GM23248 (cell line): ENCODE data around the gene STIM2. TPM values are rescaled to one million over a fixed set of nuclear protein-coding genes. Genes with fewer than 3 reads are reported as not detected.

Source experiments
- DNase-seq: peaks from one replicate; pipeline ENCODE4 v3.0.0-alpha.2; 2015
- H2AFZ ChIP-seq: fragments of 200-600 bp; sonication (generic); 2 replicates; pipeline ENCODE4 v1.6.1; 2016; ENCODE audit warnings: antibody characterized with exemption
- H3F3A ChIP-seq: fragments of 200-600 bp; sonication (generic); 2 replicates; pipeline ENCODE4 v1.6.1; 2016; ENCODE audit warnings: mild to moderate bottlenecking, antibody characterized with exemption, mixed run types; ENCODE audit not compliant: insufficient read depth
- H3K27ac ChIP-seq: fragments of 200-600 bp; sonication (generic); 2 replicates; pipeline ENCODE4 v1.5.1; 2016; ENCODE audit warnings: mild to moderate bottlenecking
- H3K27me3 ChIP-seq: fragments of 200-600 bp; sonication (generic); replicated peaks from 2 replicates; pipeline ENCODE4 v1.6.1; 2016; ENCODE audit warnings: mild to moderate bottlenecking; ENCODE audit not compliant: insufficient read depth
- H3K36me3 ChIP-seq: fragments of 200-600 bp; sonication (generic); 2 replicates; pipeline ENCODE4 v1.6.1; 2016; ENCODE audit warnings: low read depth, mild to moderate bottlenecking
- H3K4me1 ChIP-seq: fragments of 200-600 bp; sonication (generic); 2 replicates; pipeline ENCODE4 v1.6.1; 2016; ENCODE audit warnings: mild to moderate bottlenecking; ENCODE audit not compliant: insufficient read depth
- H3K4me2 ChIP-seq: fragments of 200-600 bp; sonication (generic); one replicate; pipeline ENCODE4 v1.6.1; 2016; ENCODE audit warnings: mild to moderate bottlenecking; ENCODE audit not compliant: unreplicated experiment
- H3K4me3 ChIP-seq: fragments of 200-600 bp; sonication (generic); 2 replicates; pipeline ENCODE4 v1.5.1; 2016; ENCODE audit warnings: mild to moderate bottlenecking
- H3K79me2 ChIP-seq: fragments of 200-600 bp; sonication (generic); 2 replicates; pipeline ENCODE4 v1.6.1; 2016; ENCODE audit warnings: mild to moderate bottlenecking; ENCODE audit not compliant: insufficient read depth
- H3K9ac ChIP-seq: fragments of 200-600 bp; sonication (generic); 2 replicates; pipeline ENCODE4 v1.6.1; 2016; ENCODE audit warnings: mild to moderate bottlenecking
- H3K9me2 ChIP-seq: fragments of 200-600 bp; sonication (generic); 2 replicates; pipeline ENCODE4 v1.6.1; 2016; ENCODE audit warnings: mixed run types, mild to moderate bottlenecking, moderate library complexity; ENCODE audit not compliant: insufficient read depth
- H3K9me3 ChIP-seq: fragments of 200-600 bp; sonication (generic); one replicate; pipeline ENCODE4 v1.6.1; 2017; ENCODE audit warnings: low read depth
- H4K20me1 ChIP-seq: fragments of 200-600 bp; sonication (generic); 2 replicates; pipeline ENCODE4 v1.6.0; 2016; ENCODE audit not compliant: insufficient read depth
- EZH2 ChIP-seq: fragments of 200-600 bp; sonication (generic); IDR thresholded peaks from 2 replicates; pipeline ENCODE4 v1.6.1; 2018; ENCODE audit warnings: antibody characterized with exemption, mild to moderate bottlenecking; ENCODE audit not compliant: insufficient read depth, poor library complexity, severe bottlenecking
- EZH2phosphoT487 ChIP-seq: fragments of 200-600 bp; sonication (generic); IDR thresholded peaks from 2 replicates; pipeline ENCODE4 v1.6.1; 2018; ENCODE audit warnings: antibody characterized with exemption, moderate library complexity, mild to moderate bottlenecking, low read depth; ENCODE audit not compliant: insufficient read depth
- WGBS, 2 experiments: methylation state at CpG; one replicate each; pipeline ENCODE4 v1.1.6; 2015 to 2017; ENCODE audit warnings: low lambda C conversion rate in 2 of 2, low coverage in 1 of 2; ENCODE audit errors: missing lambda C conversion rate in 2 of 2; 5-methylcytosine and 5-hydroxymethylcytosine counted together
- in situ Hi-C: fragments of 300-500 bp; cut with MboI; formaldehyde crosslinking; loops from 2 replicates; pipeline ENCODE4 v1.15.0; 2020
- polyA plus RNA-seq: library from polyadenylated mRNA; unstranded; fragments of >200 nt; fragmentation: Nextera tagmentation; extraction: Ambion mirVana; gene quantifications from 2 replicates; pipeline ENCODE4 v1.2.1, GENCODE V29; 2016
- total RNA-seq: library from RNA; depleted of rRNA; stranded (reverse); fragments of >200 nt; shearing (Covaris generic); gene quantifications from 2 replicates; pipeline ENCODE4 v1.2.3, GENCODE V29; 2014

Gene STIM2
- total and polyA plus RNA-seq, 2 experiments from 2014 or later = 10.8 to 13.8 TPM

DNA sequence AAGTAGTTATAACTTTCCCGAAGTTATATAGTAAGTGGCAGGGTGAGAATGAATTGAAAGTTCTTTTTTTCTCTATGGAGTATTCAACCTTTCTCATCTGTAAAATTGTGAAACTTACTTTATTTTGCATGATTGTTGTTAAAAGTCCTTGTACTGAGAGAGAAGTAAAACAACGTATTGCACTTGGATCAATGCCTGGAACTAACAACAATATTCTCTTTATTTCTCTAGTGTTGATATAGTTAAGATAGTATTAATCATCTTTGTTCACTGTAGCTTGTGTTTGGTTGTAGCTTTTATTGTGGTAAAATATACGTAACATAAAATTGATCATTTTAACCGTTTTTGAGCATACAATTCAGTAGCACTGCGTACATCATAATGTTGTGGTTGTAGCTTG lies 48.7 kb downstream of the STIM2 start:
- Histone ChIP-seq H3K79me2 (peaks cover 69% of the 10 kb centered on the region), H3K4me1 (peaks cover 15% of the 10 kb centered on the region; the same call in 1 of the 2 replicates), H3K4me2 (no peak overlapping the region), H3K27ac (no peak overlapping the region), H3F3A (no peaks in the 10 kb centered on the region), H3K36me3 (no peaks in the 10 kb centered on the region), H3K27me3 (no peaks in the 10 kb centered on the region), H2AFZ (no peak overlapping the region), H3K9me3 (no peaks in the 10 kb centered on the region), H3K9ac (no peak overlapping the region), H4K20me1 (no peaks in the 10 kb centered on the region), H3K9me2 (no peaks in the 10 kb centered on the region; the same call in 1 of the 2 replicates), H3K4me3 (no peak overlapping the region)
- in situ Hi-C loops = no loop called here
- no peak for DNase-seq
- 89 to 92% methylated on average over 5 of the region's 5 CpGs for WGBS, 2 experiments
- TF ChIP-seq EZH2phosphoT487 (no peak), EZH2 (no peak)

DNA sequence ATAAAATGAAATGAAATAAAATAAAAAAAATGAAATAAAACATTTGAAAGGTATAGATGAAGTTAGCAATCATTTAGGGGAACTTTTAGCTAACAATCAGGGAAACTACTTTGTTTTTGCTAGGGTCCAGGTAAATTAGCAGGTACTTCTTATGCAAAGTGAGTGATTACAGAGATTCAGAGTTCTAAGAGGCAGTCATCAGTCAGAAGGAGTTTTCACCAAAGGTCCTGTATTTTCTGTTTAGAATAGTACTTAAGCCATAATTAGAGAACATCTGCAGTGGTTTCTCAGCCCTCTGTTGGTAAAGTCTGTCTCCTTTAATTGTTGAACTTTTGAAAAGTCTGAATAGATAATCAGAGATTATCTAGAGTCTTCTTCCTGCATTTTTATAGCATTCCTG lies 50.6 kb downstream of the STIM2 start:
- no peak overlapping the region for H3K4me3 ChIP-seq
- in situ Hi-C loops = no loop called here
- no peak overlapping the region for H3K4me2 ChIP-seq
- no peaks in the 10 kb centered on the region for H3K36me3 ChIP-seq
- no peak overlapping the region for H2AFZ ChIP-seq
- no peaks in the 10 kb centered on the region; the same call in 1 of the 2 replicates for H3K9me2 ChIP-seq
- H4K20me1 ChIP-seq = no peaks in the 10 kb centered on the region
- H3K79me2 ChIP-seq = peaks cover 64% of the 10 kb centered on the region
- no peak for DNase-seq
- H3K4me1 ChIP-seq = peaks cover 15% of the 10 kb centered on the region; the same call in 1 of the 2 replicates
- H3K27me3 ChIP-seq = no peaks in the 10 kb centered on the region
- H3F3A ChIP-seq = no peaks in the 10 kb centered on the region
- no peaks in the 10 kb centered on the region for H3K9me3 ChIP-seq
- no peak overlapping the region for H3K27ac ChIP-seq
- no peak for TF ChIP-seq EZH2phosphoT487
- TF ChIP-seq EZH2 = no peak
- no peak overlapping the region for H3K9ac ChIP-seq

DNA sequence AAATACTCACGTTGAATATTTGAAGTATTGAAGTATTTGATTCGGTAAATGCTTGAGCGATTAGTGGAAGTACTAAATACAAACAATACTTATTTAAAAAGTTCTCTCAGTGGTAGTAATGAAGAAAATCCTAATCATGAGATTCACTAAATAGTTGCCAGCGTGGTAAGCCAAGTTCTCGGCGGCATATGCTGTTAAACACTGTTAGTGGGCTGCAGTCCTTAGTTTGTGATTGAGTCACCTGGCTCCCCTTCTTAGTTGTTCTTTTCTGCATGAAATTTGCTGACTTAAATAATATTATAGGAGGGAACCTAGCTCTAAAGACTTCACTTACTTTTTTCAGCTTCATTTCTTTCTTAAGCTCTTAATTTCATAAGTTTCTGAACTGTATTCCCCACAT lies 51.4 kb downstream of the STIM2 start:
- H3K9ac ChIP-seq = no peak overlapping the region
- no peaks in the 10 kb centered on the region for H4K20me1 ChIP-seq
- peak overlapping the region; percentile 38 for H3K4me2 ChIP-seq
- 15 to 27% methylated on average over 6 of the region's 6 CpGs for WGBS, 2 experiments
- peak overlapping the region; percentile 45; the same call in 1 of the 2 replicates for H2AFZ ChIP-seq
- no peaks in the 10 kb centered on the region; the same call in 1 of the 2 replicates for H3K9me2 ChIP-seq
- H3K27me3 ChIP-seq = no peaks in the 10 kb centered on the region
- peak; percentile 29 for DNase-seq
- no peak overlapping the region for H3K4me3 ChIP-seq
- no peaks in the 10 kb centered on the region for H3K9me3 ChIP-seq
- peaks cover 15% of the 10 kb centered on the region; the same call in 1 of the 2 replicates for H3K4me1 ChIP-seq
- TF ChIP-seq EZH2 = no peak
- TF ChIP-seq EZH2phosphoT487 = no peak
- H3K79me2 ChIP-seq = peaks cover 65% of the 10 kb centered on the region
- in situ Hi-C loops = no loop called here
- no peak overlapping the region for H3K27ac ChIP-seq
- no peaks in the 10 kb centered on the region for H3F3A ChIP-seq
- H3K36me3 ChIP-seq = no peaks in the 10 kb centered on the region

DNA sequence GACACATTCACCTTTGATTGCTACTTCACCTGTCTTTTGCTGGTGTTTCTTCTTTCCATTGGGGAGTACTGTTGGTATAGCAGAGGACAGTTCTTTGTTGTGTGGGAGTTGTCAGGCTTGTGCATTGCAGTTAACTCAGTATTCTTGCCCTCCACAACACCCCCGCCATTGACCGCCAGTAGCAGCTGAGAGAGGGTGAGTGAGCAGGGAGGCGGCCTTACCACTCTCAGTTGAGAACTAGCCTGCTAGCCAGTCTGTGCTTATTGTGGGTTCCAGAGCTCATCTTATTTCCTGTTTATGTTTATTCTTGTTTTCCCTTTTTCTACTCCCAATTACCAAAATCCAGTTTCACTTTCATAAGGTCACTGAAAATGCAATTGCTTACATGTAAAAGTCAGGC lies 52.2 kb downstream of the STIM2 start:
- Histone ChIP-seq H3F3A (no peaks in the 10 kb centered on the region), H3K27me3 (no peaks in the 10 kb centered on the region), H3K9me3 (no peaks in the 10 kb centered on the region), H3K9me2 (no peaks in the 10 kb centered on the region; the same call in 1 of the 2 replicates), H3K36me3 (no peaks in the 10 kb centered on the region), H4K20me1 (no peaks in the 10 kb centered on the region), H3K27ac (no peak overlapping the region), H3K4me2 (no peak overlapping the region), H3K79me2 (peaks cover 65% of the 10 kb centered on the region), H3K4me3 (no peak overlapping the region), H3K9ac (no peak overlapping the region), H3K4me1 (peaks cover 9% of the 10 kb centered on the region; the same call in 1 of the 2 replicates), H2AFZ (no peak overlapping the region)
- TF ChIP-seq EZH2phosphoT487 = no peak
- no peak for TF ChIP-seq EZH2
- DNase-seq = no peak
- in situ Hi-C loops = no loop called here
- WGBS, 2 experiments = 85 to 88% methylated on average over 3 of the region's 3 CpGs

- in situ Hi-C loops = no loop called here
- no peak for TF ChIP-seq EZH2
- no peak for TF ChIP-seq EZH2phosphoT487
- peak; percentile 22 for DNase-seq
- Histone ChIP-seq H3K27ac (no peak overlapping the region), H4K20me1 (no peaks in the 10 kb centered on the region), H3K36me3 (0 out of 2 replicates have a peak, but pooled peaks cover 6% of the 10 kb centered on the region), H2AFZ (no peak overlapping the region), H3K9me2 (no peaks in the 10 kb centered on the region), H3K9me3 (no peaks in the 10 kb centered on the region), H3F3A (no peaks in the 10 kb centered on the region), H3K79me2 (peaks cover 37% of the 10 kb centered on the region), H3K4me3 (no peak overlapping the region), H3K4me2 (no peak overlapping the region), H3K9ac (no peak overlapping the region), H3K4me1 (peaks cover 9% of the 10 kb centered on the region; the same call in 1 of the 2 replicates), H3K27me3 (no peaks in the 10 kb centered on the region)
- 29 to 38% methylated on average over 1 of the region's 1 CpG for WGBS, 2 experiments
Observed at GRCh38 chr4:26916195-26916594, 55.6 kb downstream of the STIM2 start.
